Measurements from ENCODE around the gene EXTL1. TPM values are rescaled to one million over a fixed set of nuclear protein-coding genes. Genes with fewer than 3 reads are reported as not detected.

EXTL1 gene
- 0.91 TPM for polyA plus RNA-seq (2013, experiment 1 of 2)
- polyA plus RNA-seq (2013, experiment 2 of 2): 1.1 TPM

GRCh38 chr1:26021647-26022403 lies at the start of gene EXTL1:
EXTL1 (plus strand) TSS chr1:26021775; CDS start chr1:26022647, 872 bp downstream.
- Histone ChIP-seq H2BK15ac (ENCODE audit: low read length) (peak within 1 kb of the TSS; percentile 12), H4K91ac (ENCODE audit: low read depth, low read length, poor library complexity) (no peak within 1 kb of the TSS), H3K9ac (ENCODE audit: low read depth, low read length, poor library complexity) (peak within 1 kb of the TSS; percentile 89), H2BK120ac (ENCODE audit: low read depth, low read length) (no peak within 1 kb of the TSS), H3K36me3 (replicated peaks in 1 of 2; ENCODE audit: control insufficient read depth in 2 of 2, insufficient read depth in 2 of 2, low read length in 2 of 2) (no peaks in the 10 kb centered on the region), H3K27ac (replicated peaks; ENCODE audit: low read length) (no peak within 1 kb of the TSS), H2AFZ (ENCODE audit: low read length) (peak within 1 kb of the TSS; percentile 91), H3K4me2 (ENCODE audit: insufficient read depth, low read length, poor library complexity, severe bottlenecking) (peak within 1 kb of the TSS; percentile 52), H3K9me3 (replicated peaks in 1 of 2; ENCODE audit: control insufficient read depth in 2 of 2, insufficient read depth in 1 of 2, low read depth in 1 of 2, low read length in 2 of 2) (no peaks in the 10 kb centered on the region), H3K27me3 (ENCODE audit: control insufficient read depth in 3 of 3, insufficient read depth in 3 of 3, low read depth in 1 of 3, low read length in 3 of 3) (peaks cover 0 to 8% (median 0%) of the 10 kb centered on the region in 3 experiments), H3K18ac (ENCODE audit: low read length) (peak within 1 kb of the TSS; percentile 84), H2BK12ac (ENCODE audit: low read length) (no peak within 1 kb of the TSS), H2BK5ac (ENCODE audit: low read length) (peak within 1 kb of the TSS; percentile 40), H4K8ac (ENCODE audit: low read depth, low read length) (no peak within 1 kb of the TSS), H3K79me1 (ENCODE audit: low read depth, low read length) (no peaks in the 10 kb centered on the region), H3K4me3 (ENCODE audit: low read length in 2 of 2) (peak within 1 kb of the TSS; percentile 22 to 57), H3K4ac (ENCODE audit: low read length) (no peak within 1 kb of the TSS), H3K4me1 (ENCODE audit: control insufficient read depth in 2 of 2, insufficient read depth in 1 of 2, low read depth in 1 of 2, low read length in 2 of 2) (peaks cover 8 to 42% of the 10 kb centered on the region in 2 donors), H3K14ac (ENCODE audit: low read length) (peak within 1 kb of the TSS; percentile 14), H3K23ac (ENCODE audit: low read depth, low read length, poor library complexity) (peak within 1 kb of the TSS; percentile 37), H2AK5ac (ENCODE audit: low read depth, low read length) (peak within 1 kb of the TSS; percentile 53)
- peak; percentile 68 for DNase-seq (ENCODE audit: low spot score)
- no CpG with 5 or more reads among the region's 15 CpGs for WGBS, 2 donors (ENCODE audit: extremely low coverage in 2 of 2, insufficient read length in 2 of 2, insufficient replicate concordance in 1 of 2)

GRCh38 chr1:25971811-25972180 lies 49.8 kb upstream of the EXTL1 start:
- no CpG with 5 or more reads among the region's 1 CpG for WGBS, 2 donors (ENCODE audit: extremely low coverage in 2 of 2, insufficient read length in 2 of 2, insufficient replicate concordance in 1 of 2)
- no peak overlapping the region for H2BK15ac ChIP-seq (ENCODE audit: low read length)
- no peak overlapping the region for H2BK120ac ChIP-seq (ENCODE audit: low read depth, low read length)
- no peak overlapping the region for H2AFZ ChIP-seq (ENCODE audit: low read length)
- no peak overlapping the region for H3K18ac ChIP-seq (ENCODE audit: low read length)
- H2AK5ac ChIP-seq (ENCODE audit: low read depth, low read length): no peak overlapping the region
- peaks cover 39 to 95% of the 10 kb centered on the region in 2 donors for H3K36me3 ChIP-seq (replicated peaks in 1 of 2; ENCODE audit: control insufficient read depth in 2 of 2, insufficient read depth in 2 of 2, low read length in 2 of 2)
- DNase-seq (ENCODE audit: low spot score): no peak
- H3K4me2 ChIP-seq (ENCODE audit: insufficient read depth, low read length, poor library complexity, severe bottlenecking): no peak overlapping the region
- H3K9me3 ChIP-seq (replicated peaks in 1 of 2; ENCODE audit: control insufficient read depth in 2 of 2, insufficient read depth in 1 of 2, low read depth in 1 of 2, low read length in 2 of 2): peaks cover 0 to 5% of the 10 kb centered on the region in 2 donors
- H4K91ac ChIP-seq (ENCODE audit: low read depth, low read length, poor library complexity): no peak overlapping the region
- no peak overlapping the region for H3K14ac ChIP-seq (ENCODE audit: low read length)
- peaks cover 0 to 2% of the 10 kb centered on the region in 2 donors for H3K4me1 ChIP-seq (ENCODE audit: control insufficient read depth in 2 of 2, insufficient read depth in 1 of 2, low read depth in 1 of 2, low read length in 2 of 2)
- no peaks in the 10 kb centered on the region for H3K27me3 ChIP-seq (ENCODE audit: control insufficient read depth in 3 of 3, insufficient read depth in 3 of 3, low read depth in 1 of 3, low read length in 3 of 3)
- no peak overlapping the region for H2BK12ac ChIP-seq (ENCODE audit: low read length)
- no peaks in the 10 kb centered on the region for H3K79me1 ChIP-seq (ENCODE audit: low read depth, low read length)
- H3K4ac ChIP-seq (ENCODE audit: low read length): no peak overlapping the region
- no peak overlapping the region for H3K27ac ChIP-seq (replicated peaks; ENCODE audit: low read length)
- no peak overlapping the region for H3K23ac ChIP-seq (ENCODE audit: low read depth, low read length, poor library complexity)
- H3K9ac ChIP-seq (ENCODE audit: low read depth, low read length, poor library complexity): no peak overlapping the region
- no peak overlapping the region for H2BK5ac ChIP-seq (ENCODE audit: low read length)
- H4K8ac ChIP-seq (ENCODE audit: low read depth, low read length): no peak overlapping the region
- H3K4me3 ChIP-seq (ENCODE audit: low read length in 2 of 2): no peak overlapping the region

DNA sequence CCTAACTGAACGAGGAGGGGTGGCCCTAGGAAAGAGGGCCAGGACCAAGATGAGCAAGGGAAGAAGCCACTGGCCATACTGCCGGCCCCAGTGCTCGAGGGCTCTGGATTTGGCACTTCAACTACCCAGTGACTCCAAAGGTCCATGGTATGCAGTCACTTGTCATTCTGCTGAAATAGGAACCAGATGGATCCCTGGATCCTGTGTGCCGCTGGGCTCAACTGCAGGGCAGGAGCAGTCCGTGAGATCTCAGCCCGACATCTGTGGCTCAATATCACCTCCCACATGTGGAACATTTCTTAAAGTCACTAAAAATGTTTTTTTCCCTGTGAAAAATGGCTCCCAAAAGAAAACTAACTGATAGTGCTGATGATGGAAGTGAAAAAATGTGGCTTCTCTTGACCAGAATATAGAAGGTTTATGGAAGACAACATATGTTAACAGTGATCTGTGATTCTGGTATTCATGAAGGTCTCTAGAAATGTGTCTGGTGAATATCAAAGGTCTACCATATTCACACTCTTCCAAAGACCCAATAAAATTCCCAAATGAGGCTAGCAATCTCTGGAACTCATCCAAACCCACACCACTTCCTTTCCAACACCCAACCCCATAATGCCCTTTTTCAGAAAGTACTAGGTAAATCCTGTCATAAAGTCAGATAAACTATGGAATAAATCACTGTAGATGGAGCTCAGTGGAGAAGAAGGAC lies 47.8 kb upstream of the EXTL1 start:
- no peak overlapping the region for H3K4me2 ChIP-seq (ENCODE audit: insufficient read depth, low read length, poor library complexity, severe bottlenecking)
- H3K36me3 ChIP-seq (replicated peaks in 1 of 2; ENCODE audit: control insufficient read depth in 2 of 2, insufficient read depth in 2 of 2, low read length in 2 of 2): peaks cover 34 to 86% of the 10 kb centered on the region in 2 donors
- DNase-seq (ENCODE audit: low spot score): no peak
- no peak overlapping the region for H2AK5ac ChIP-seq (ENCODE audit: low read depth, low read length)
- H3K14ac ChIP-seq (ENCODE audit: low read length): no peak overlapping the region
- no peak overlapping the region for H3K23ac ChIP-seq (ENCODE audit: low read depth, low read length, poor library complexity)
- no CpG with 5 or more reads among the region's 6 CpGs for WGBS, 2 donors (ENCODE audit: extremely low coverage in 2 of 2, insufficient read length in 2 of 2, insufficient replicate concordance in 1 of 2)
- H3K4me1 ChIP-seq (ENCODE audit: control insufficient read depth in 2 of 2, insufficient read depth in 1 of 2, low read depth in 1 of 2, low read length in 2 of 2): peaks cover 0 to 2% of the 10 kb centered on the region in 2 donors
- H2AFZ ChIP-seq (ENCODE audit: low read length): no peak overlapping the region
- no peaks in the 10 kb centered on the region for H3K79me1 ChIP-seq (ENCODE audit: low read depth, low read length)
- no peaks in the 10 kb centered on the region for H3K27me3 ChIP-seq (ENCODE audit: control insufficient read depth in 3 of 3, insufficient read depth in 3 of 3, low read depth in 1 of 3, low read length in 3 of 3)
- no peak overlapping the region for H3K4ac ChIP-seq (ENCODE audit: low read length)
- H3K9me3 ChIP-seq (replicated peaks in 1 of 2; ENCODE audit: control insufficient read depth in 2 of 2, insufficient read depth in 1 of 2, low read depth in 1 of 2, low read length in 2 of 2): no peaks in the 10 kb centered on the region
- H4K91ac ChIP-seq (ENCODE audit: low read depth, low read length, poor library complexity): no peak overlapping the region
- no peak overlapping the region for H4K8ac ChIP-seq (ENCODE audit: low read depth, low read length)
- no peak overlapping the region for H3K4me3 ChIP-seq (ENCODE audit: low read length in 2 of 2)
- H3K18ac ChIP-seq (ENCODE audit: low read length): no peak overlapping the region
- no peak overlapping the region for H2BK120ac ChIP-seq (ENCODE audit: low read depth, low read length)
- H2BK5ac ChIP-seq (ENCODE audit: low read length): no peak overlapping the region
- H3K9ac ChIP-seq (ENCODE audit: low read depth, low read length, poor library complexity): no peak overlapping the region
- no peak overlapping the region for H2BK15ac ChIP-seq (ENCODE audit: low read length)
- H2BK12ac ChIP-seq (ENCODE audit: low read length): no peak overlapping the region
- no peak overlapping the region for H3K27ac ChIP-seq (replicated peaks; ENCODE audit: low read length)

GRCh38 chr1:25977801-25978200 lies 43.8 kb upstream of the EXTL1 start:
- no peak overlapping the region for H3K9ac ChIP-seq (ENCODE audit: low read depth, low read length, poor library complexity)
- H2BK15ac ChIP-seq (ENCODE audit: low read length): no peak overlapping the region
- H3K4ac ChIP-seq (ENCODE audit: low read length): no peak overlapping the region
- H3K23ac ChIP-seq (ENCODE audit: low read depth, low read length, poor library complexity): no peak overlapping the region
- H3K14ac ChIP-seq (ENCODE audit: low read length): no peak overlapping the region
- peaks cover 26 to 84% of the 10 kb centered on the region in 2 donors for H3K36me3 ChIP-seq (replicated peaks in 1 of 2; ENCODE audit: control insufficient read depth in 2 of 2, insufficient read depth in 2 of 2, low read length in 2 of 2)
- H4K8ac ChIP-seq (ENCODE audit: low read depth, low read length): no peak overlapping the region
- H3K79me1 ChIP-seq (ENCODE audit: low read depth, low read length): no peaks in the 10 kb centered on the region
- no peaks in the 10 kb centered on the region for H3K27me3 ChIP-seq (ENCODE audit: control insufficient read depth in 3 of 3, insufficient read depth in 3 of 3, low read depth in 1 of 3, low read length in 3 of 3)
- DNase-seq (ENCODE audit: low spot score): no peak
- no peak overlapping the region for H2AFZ ChIP-seq (ENCODE audit: low read length)
- H3K4me3 ChIP-seq (ENCODE audit: low read length in 2 of 2): no peak overlapping the region
- no peak overlapping the region for H2BK5ac ChIP-seq (ENCODE audit: low read length)
- no peaks in the 10 kb centered on the region for H3K4me1 ChIP-seq (ENCODE audit: control insufficient read depth in 2 of 2, insufficient read depth in 1 of 2, low read depth in 1 of 2, low read length in 2 of 2)
- no CpG with 5 or more reads among the region's 5 CpGs for WGBS, 2 donors (ENCODE audit: extremely low coverage in 2 of 2, insufficient read length in 2 of 2, insufficient replicate concordance in 1 of 2)
- H4K91ac ChIP-seq (ENCODE audit: low read depth, low read length, poor library complexity): no peak overlapping the region
- no peaks in the 10 kb centered on the region for H3K9me3 ChIP-seq (replicated peaks in 1 of 2; ENCODE audit: control insufficient read depth in 2 of 2, insufficient read depth in 1 of 2, low read depth in 1 of 2, low read length in 2 of 2)
- H2AK5ac ChIP-seq (ENCODE audit: low read depth, low read length): no peak overlapping the region
- H2BK120ac ChIP-seq (ENCODE audit: low read depth, low read length): no peak overlapping the region
- H3K27ac ChIP-seq (replicated peaks; ENCODE audit: low read length): no peak overlapping the region
- H3K18ac ChIP-seq (ENCODE audit: low read length): no peak overlapping the region
- no peak overlapping the region for H2BK12ac ChIP-seq (ENCODE audit: low read length)
- H3K4me2 ChIP-seq (ENCODE audit: insufficient read depth, low read length, poor library complexity, severe bottlenecking): no peak overlapping the region

Measured in neuronal stem cell (in vitro differentiated cells).